Measurements from ENCODE around the gene KLHL21.

DNA sequence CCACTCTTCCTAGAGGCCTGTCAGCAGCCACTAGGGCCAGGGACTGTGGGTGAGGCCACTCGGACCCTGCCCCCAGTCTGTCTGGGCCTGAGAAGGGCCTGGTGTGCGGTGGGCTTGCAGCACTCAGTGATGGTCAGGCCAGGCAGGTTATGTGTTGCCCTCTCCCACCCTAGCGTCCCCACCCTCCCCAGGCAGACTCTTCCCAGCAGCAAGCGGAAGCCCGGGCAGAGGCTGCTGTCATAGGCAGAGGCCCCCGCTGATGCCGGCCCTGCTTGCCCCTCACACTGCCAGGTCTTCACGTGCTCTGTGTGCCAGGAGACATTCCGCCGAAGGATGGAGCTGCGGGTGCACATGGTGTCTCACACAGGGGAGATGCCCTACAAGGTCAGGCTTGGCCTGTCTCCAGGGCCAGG is 16.3 kb downstream of the KLHL21 start:
- no peak for TF ChIP-seq GATA3 (IDR thresholded peaks at IDR 0.05; ENCODE audit: low read depth, low read length)
- no peak for TF ChIP-seq GATA2 (IDR thresholded peaks at IDR 0.05; ENCODE audit: low read depth, low read length)
